ENCODE results near the gene MYO1D. TPM values are rescaled to one million over a fixed set of nuclear protein-coding genes. Genes with fewer than 3 reads are reported as not detected.

Gene MYO1D
- total and polyA plus RNA-seq, 8 donors, result 22.0 to 92.8 (median 27.4) TPM

GRCh38 chr17:32634167-32634566, 242.8 kb downstream of the MYO1D start:
- no peak for DNase-seq
- Histone ChIP-seq H3K27ac (no peak overlapping the region), H3K9me3 (no peaks in the 10 kb centered on the region), H3K4me3 (no peak overlapping the region), H3K36me3 (no peaks in the 10 kb centered on the region), H3K4me1 (no peaks in the 10 kb centered on the region), H3K27me3 (no peaks in the 10 kb centered on the region)
- no peak for ATAC-seq
- intact Hi-C loops (cut with DNase I), result no loop called here
- TF ChIP-seq CTCF (IDR thresholded peaks at IDR 0.05), result no peak

- Histone ChIP-seq H3K4me3 (no peak overlapping the region), H3K27ac (no peak overlapping the region), H3K36me3 (no peaks in the 10 kb centered on the region), H3K27me3 (no peaks in the 10 kb centered on the region), H3K4me1 (peaks cover 0 to 2% of the 10 kb centered on the region in 2 donors), H3K9me3 (no peaks in the 10 kb centered on the region)
- TF ChIP-seq CTCF (IDR thresholded peaks at IDR 0.05), result no peak
- no peak for DNase-seq
- intact Hi-C loops (cut with DNase I), result no loop called here
- no peak for ATAC-seq
These were observed 245.4 kb downstream of the MYO1D start for GRCh38 chr17:32631341-32632096.

GRCh38 chr17:32629563-32630190, 247.2 kb downstream of the MYO1D start:
- Histone ChIP-seq H3K4me1 (peaks cover 0 to 2% of the 10 kb centered on the region in 2 donors), H3K36me3 (no peaks in the 10 kb centered on the region), H3K27me3 (no peaks in the 10 kb centered on the region), H3K4me3 (no peak overlapping the region), H3K9me3 (no peaks in the 10 kb centered on the region), H3K27ac (no peak overlapping the region)
- DNase-seq, result no peak
- TF ChIP-seq CTCF (IDR thresholded peaks at IDR 0.05), result no peak
- intact Hi-C loops (cut with DNase I), result no loop called here
- no peak for ATAC-seq

GRCh38 chr17:32628271-32629044, 248.5 kb downstream of the MYO1D start:
- intact Hi-C loops (cut with DNase I), result no loop called here

More at GRCh38 chr17:32628271-32629044, 248.5 kb downstream of the MYO1D start:
- Histone ChIP-seq H3K4me1 (peaks cover 0 to 2% of the 10 kb centered on the region in 2 donors), H3K4me3 (no peak overlapping the region), H3K27ac (no peak overlapping the region), H3K27me3 (no peaks in the 10 kb centered on the region), H3K36me3 (no peaks in the 10 kb centered on the region), H3K9me3 (no peaks in the 10 kb centered on the region)
- no peak for TF ChIP-seq CTCF (IDR thresholded peaks at IDR 0.05)
- ATAC-seq, result no peak
- DNase-seq, result no peak
